Esophagus muscularis mucosa (tissue), 4 donors: Measurements from ENCODE around the gene PIGM. TPM values are rescaled to one million over a fixed set of nuclear protein-coding genes. Genes with fewer than 3 reads are reported as not detected.

Source experiments
- DNase-seq: peaks from one replicate; pipeline ENCODE4 v3.0.0-alpha.2; 2017; ENCODE audit errors: extremely low spot score
- H3K27ac ChIP-seq, 4 donors: fragments of 200-600 bp; sonication (generic); replicated peaks in 1 of 4; 1 replicate in 3 of 4; 2 replicates in 1 of 4; pipeline ENCODE4 v1.5.1; 2016 to 2019; ENCODE audit warnings: mild to moderate bottlenecking in 1 of 4
- H3K27me3 ChIP-seq, 4 donors: fragments of 200-600 bp; sonication (generic); one replicate each; pipeline versions ENCODE4 v1.5.1 to v1.6.0; 2016 to 2019
- H3K36me3 ChIP-seq, 4 donors: fragments of 200-600 bp; sonication (generic); one replicate each; pipeline ENCODE4 v1.5.1; 2016 to 2019
- H3K4me1 ChIP-seq, 4 donors: fragments of 200-600 bp; sonication (generic); one replicate each; pipeline ENCODE4 v1.5.1; 2016 to 2019
- H3K4me3 ChIP-seq, 4 donors: fragments of 200-600 bp; sonication (generic); 1 replicate in 2 of 4; 2 replicates in 2 of 4; pipeline ENCODE4 v1.5.1; 2016 to 2019; ENCODE audit warnings: mild to moderate bottlenecking in 4 of 4, moderate library complexity in 1 of 4
- H3K9me3 ChIP-seq, 4 donors: fragments of 200-600 bp; sonication (generic); 1 replicate in 3 of 4; 2 replicates in 1 of 4; pipeline ENCODE4 v1.5.1; 2016 to 2019
- CTCF ChIP-seq, 3 experiments: fragments of 200-600 bp in 2 of 3; fragments of 450-650 bp in 1 of 3; sonication (generic) in 2 of 3; IDR thresholded peaks; one replicate each; pipeline ENCODE4 v1.5.1; 2017 to 2019; ENCODE audit warnings: antibody characterized with exemption in 3 of 3, mild to moderate bottlenecking in 2 of 3, moderate library complexity in 1 of 3
- EP300 ChIP-seq: sonication (generic); formaldehyde crosslinking; IDR thresholded peaks from one replicate; pipeline ENCODE4 v1.6.1; 2017; ENCODE audit warnings: antibody characterized with exemption
- POLR2A ChIP-seq: fragments of 450-650 bp; IDR thresholded peaks from one replicate; pipeline ENCODE4 v1.6.1; 2017; ENCODE audit warnings: antibody characterized with exemption, moderate library complexity, mild to moderate bottlenecking, low read depth
- POLR2AphosphoS5 ChIP-seq, 2 donors: sonication (generic); formaldehyde crosslinking; IDR thresholded peaks; one replicate each; pipeline ENCODE4 v1.6.1; 2017; ENCODE audit warnings: antibody characterized with exemption in 2 of 2
- WGBS: methylation state at CpG from one replicate; pipeline ENCODE4 v1.1.5; 2018; 5-methylcytosine and 5-hydroxymethylcytosine counted together
- intact Hi-C: fragments of 100-400 bp; cut with DNase I; formaldehyde crosslinking; loops from one replicate; pipeline ENCODE4 v1.15.1; 2023
- total RNA-seq, 4 donors: library from RNA; depleted of rRNA; stranded (reverse); fragments of >200 nt; gene quantifications; one replicate each; pipeline versions ENCODE4 v1.1.0 to v1.2.1, GENCODE V29; 2016

The PIGM gene
- total RNA-seq, 4 donors from 2014 or later, result 2.8 to 4.9 (median 4.6) TPM

- 21% methylated on average over 5 of the region's 5 CpGs for WGBS
- DNase-seq, result no peak
- intact Hi-C loops, result loop anchor here (5.0 kb wide), 1 partner anchor 209 kb away; no protein-coding TSS in a partner anchor
- Histone ChIP-seq H3K9me3 (no peaks in the 10 kb centered on the region), H3K4me1 (no peaks in the 10 kb centered on the region), H3K27me3 (peaks cover 0 to 10% (median 0%) of the 10 kb centered on the region in 4 donors), H3K36me3 (no peaks in the 10 kb centered on the region), H3K4me3 (no peak overlapping the region), H3K27ac (no peak overlapping the region)
- TF ChIP-seq EP300, result no peak
- peak; percentile 66 to 82 (median 69) for TF ChIP-seq CTCF (IDR thresholded peaks at IDR 0.05)
Observed at GRCh38 chr1:160006312-160006940, 25.4 kb downstream of the PIGM start.

DNA sequence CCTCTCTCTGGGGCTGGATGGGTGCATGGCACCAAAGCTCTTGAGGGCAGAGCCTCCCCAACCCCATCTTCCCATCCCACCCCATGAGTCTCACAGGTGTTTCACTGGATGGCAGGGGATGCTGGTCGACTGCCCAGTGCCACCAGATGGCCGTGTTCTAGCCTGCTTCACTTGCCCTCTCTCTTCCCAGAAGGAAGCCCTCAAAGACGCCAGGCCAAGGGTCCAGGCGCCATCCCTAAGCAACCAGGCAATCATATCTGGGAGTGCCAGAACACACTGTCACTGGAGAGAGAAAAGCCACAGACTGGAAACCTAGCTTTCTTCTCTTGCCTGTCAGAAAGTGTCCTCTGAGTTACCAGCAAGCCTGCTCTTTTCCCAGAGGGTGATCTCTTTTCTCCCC, 26.7 kb downstream of the PIGM start:
- peaks cover 0 to 10% (median 0%) of the 10 kb centered on the region in 4 donors for H3K27me3 ChIP-seq
- intact Hi-C loops, result loop anchor here (1.0 to 5.0 kb wide), 2 partner anchors 67 to 208 kb away; no protein-coding TSS in a partner anchor
- 100% methylated on average over 2 of the region's 4 CpGs for WGBS

DNA sequence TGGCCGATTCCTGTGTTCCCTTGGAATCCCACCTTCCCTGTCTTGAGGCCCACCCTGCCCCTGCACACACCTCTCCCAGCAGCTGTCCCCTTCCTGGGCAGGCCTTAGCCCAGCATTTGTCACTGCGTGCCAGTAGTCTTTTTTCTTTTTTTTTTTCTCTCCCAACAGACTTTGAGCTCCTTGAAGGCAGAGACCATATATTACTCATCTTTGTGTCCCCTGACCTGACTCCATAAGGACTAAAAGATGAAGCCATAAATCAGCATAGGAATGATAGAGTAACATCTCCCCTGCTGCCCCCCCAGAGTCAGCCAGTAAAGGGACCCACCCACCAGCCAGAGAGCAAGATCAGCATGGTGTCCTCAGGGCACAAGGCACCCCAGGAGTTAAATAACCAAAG, 27.4 kb downstream of the PIGM start:
- TF ChIP-seq CTCF (IDR thresholded peaks at IDR 0.05) (no peak), POLR2A (no peak), EP300 (no peak)
- Histone ChIP-seq H3K27me3 (peaks cover 0 to 10% (median 0%) of the 10 kb centered on the region in 4 donors), H3K4me1 (no peaks in the 10 kb centered on the region), H3K27ac (no peak overlapping the region), H3K9me3 (no peaks in the 10 kb centered on the region), H3K4me3 (no peak overlapping the region), H3K36me3 (no peaks in the 10 kb centered on the region)
- peak; percentile 64 for DNase-seq
- 94% methylated on average over 2 of the region's 2 CpGs for WGBS
- intact Hi-C loops, result no loop called here

More for the DNA sequence above, 26.7 kb downstream of the PIGM start:
- TF ChIP-seq CTCF (IDR thresholded peaks at IDR 0.05) (no peak), EP300 (no peak), POLR2A (no peak), POLR2AphosphoS5 (IDR thresholded peaks at IDR 0.05) (no peak)
- H3K27ac ChIP-seq, result no peak overlapping the region
- no peak overlapping the region for H3K4me3 ChIP-seq
- H3K4me1 ChIP-seq, result no peaks in the 10 kb centered on the region
- H3K36me3 ChIP-seq, result no peaks in the 10 kb centered on the region
- H3K9me3 ChIP-seq, result no peaks in the 10 kb centered on the region
- no peak for DNase-seq

GRCh38 chr1:160004001-160004400, 27.8 kb downstream of the PIGM start:
- DNase-seq, result no peak
- H3K9me3 ChIP-seq, result no peaks in the 10 kb centered on the region
- H3K36me3 ChIP-seq, result no peaks in the 10 kb centered on the region
- H3K4me3 ChIP-seq, result no peak overlapping the region
- 96% methylated on average over 1 of the region's 1 CpG for WGBS
- intact Hi-C loops, result no loop called here
- no peak overlapping the region for H3K27ac ChIP-seq
- no peaks in the 10 kb centered on the region for H3K4me1 ChIP-seq
- no peak for TF ChIP-seq POLR2AphosphoS5 (IDR thresholded peaks at IDR 0.05)
- TF ChIP-seq CTCF (IDR thresholded peaks at IDR 0.05), result no peak
- TF ChIP-seq POLR2A, result no peak
- no peak for TF ChIP-seq EP300
- H3K27me3 ChIP-seq, result peaks cover 0 to 10% (median 0%) of the 10 kb centered on the region in 4 donors

DNA sequence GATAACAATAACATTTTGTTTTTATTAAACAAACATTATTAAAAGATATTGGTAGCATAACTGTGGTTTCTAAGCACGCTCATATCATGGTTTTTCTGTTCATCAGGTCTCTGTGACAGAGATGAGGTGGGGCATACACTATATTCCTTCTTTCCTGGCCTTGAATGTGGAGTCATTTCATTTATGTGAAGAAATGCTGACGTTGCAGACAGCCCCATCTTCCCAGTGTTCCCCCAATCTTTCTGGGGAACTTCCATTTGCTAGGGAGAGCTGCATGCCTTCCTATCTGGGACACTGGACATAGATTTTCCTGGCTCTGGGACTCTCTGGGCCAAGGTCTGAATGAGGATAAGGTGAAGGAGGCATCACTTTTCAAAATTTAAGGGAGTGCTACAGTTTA, 30.4 kb downstream of the PIGM start:
- H3K36me3 ChIP-seq, result no peaks in the 10 kb centered on the region
- no peaks in the 10 kb centered on the region for H3K4me1 ChIP-seq
- H3K27me3 ChIP-seq, result peaks cover 0 to 10% (median 0%) of the 10 kb centered on the region in 4 donors
- 85% methylated on average over 2 of the region's 2 CpGs for WGBS
- H3K27ac ChIP-seq, result no peak overlapping the region
- no peak overlapping the region for H3K4me3 ChIP-seq
- intact Hi-C loops, result no loop called here
- TF ChIP-seq POLR2AphosphoS5 (IDR thresholded peaks at IDR 0.05), result no peak
- no peak for TF ChIP-seq EP300
- TF ChIP-seq POLR2A, result no peak
- TF ChIP-seq CTCF (IDR thresholded peaks at IDR 0.05), result no peak
- no peaks in the 10 kb centered on the region for H3K9me3 ChIP-seq
- no peak for DNase-seq
